Caco-2 (cell line): ENCODE measurements around the gene ZNF275. TPM values are rescaled to one million over a fixed set of nuclear protein-coding genes. Genes with fewer than 3 reads are reported as not detected.

Source experiments
- BruUV-seq: library from RNA; stranded (reverse); fragments of 400-500 nt; replicated peaks from 2 replicates; lab custom pipeline; 2021; lab: Mats Ljungman, UMichigan
- CTCF ChIA-PET: fragments of 300-600 bp; sonication (Branson Sonifier 250); formaldehyde crosslinking; loops from one replicate; lab custom pipeline; 2022; ENCODE audit warnings: antibody characterized with exemption; lab: Charles Lee
- POLR2A ChIA-PET: fragments of 300-600 bp; sonication (Branson Sonifier 250); formaldehyde crosslinking; loops from one replicate; lab custom pipeline; 2022; ENCODE audit warnings: antibody characterized with exemption; lab: Charles Lee
- DNase-seq, 2 experiments: peaks; one replicate each; pipeline versions ENCODE4 v3.0.0 to v3.0.0-alpha.2; 2020 to 2022
- H3K27me3 ChIP-seq: replicated peaks from 2 replicates; pipeline ENCODE4 v1.6.0; 2011; ENCODE audit warnings: low read length; ENCODE audit not compliant: control insufficient read depth, insufficient read depth
- H3K36me3 ChIP-seq: 2 replicates; pipeline ENCODE4 v1.5.1; 2011; ENCODE audit warnings: low read length; ENCODE audit not compliant: control insufficient read depth, insufficient read depth
- H3K4me1 ChIP-seq: fragments of 250-450 bp; sonication (Bioruptor Pico); 2 replicates; pipeline ENCODE4 v1.5.1; 2020; ENCODE audit warnings: mild to moderate bottlenecking
- H3K4me3 ChIP-seq: 2 replicates; pipeline ENCODE4 v1.5.1; 2011; ENCODE audit warnings: low read depth, mild to moderate bottlenecking, control low read depth, low read length
- H3K9me3 ChIP-seq: fragments of 250-450 bp; sonication (Bioruptor Pico); 2 replicates; pipeline ENCODE4 v1.5.1; 2020; ENCODE audit warnings: mild to moderate bottlenecking, moderate library complexity
- H3K27ac Mint-ChIP-seq: one replicate; pipeline ENCODE4 v1.8.0; 2022; ENCODE audit warnings: mixed read lengths; ENCODE audit not compliant: unreplicated experiment
- H3K27me3 Mint-ChIP-seq: one replicate; pipeline ENCODE4 v1.8.0; 2022; ENCODE audit warnings: mixed read lengths; ENCODE audit not compliant: insufficient read depth, unreplicated experiment
- H3K36me3 Mint-ChIP-seq: one replicate; pipeline ENCODE4 v1.8.0; 2022; ENCODE audit warnings: mild to moderate bottlenecking, mixed read lengths; ENCODE audit not compliant: insufficient read depth, unreplicated experiment
- H3K4me1 Mint-ChIP-seq: one replicate; pipeline ENCODE4 v1.8.0; 2022; ENCODE audit warnings: low read depth, mixed read lengths; ENCODE audit not compliant: unreplicated experiment
- H3K4me3 Mint-ChIP-seq: one replicate; pipeline ENCODE4 v1.8.0; 2022; ENCODE audit warnings: mild to moderate bottlenecking, moderate library complexity, mixed read lengths; ENCODE audit not compliant: unreplicated experiment
- H3K9me3 Mint-ChIP-seq: one replicate; pipeline ENCODE4 v1.8.0; 2022; ENCODE audit warnings: mixed read lengths; ENCODE audit not compliant: unreplicated experiment
- intact Hi-C: fragments of 100-400 bp; cut with micrococcal nuclease; formaldehyde crosslinking; loops from one replicate; pipeline ENCODE4 v1.10.0; 2022; ENCODE audit not compliant: unreplicated experiment
- total RNA-seq: library from RNA; stranded (reverse); gene quantifications from 2 replicates; pipeline ENCODE4 v1.2.3, GENCODE V29; 2022
- TF ChIP-seq, protein P1 (sequence below), 2 experiments: fragments of 200-600 bp in 1 of 2; IDR thresholded peaks; 1 replicate in 1 of 2; 2 replicates in 1 of 2; pipeline versions ENCODE4 v1.5.1 to v1.8.0; 2011 to 2022; ENCODE audit warnings: antibody characterized with exemption in 1 of 2, control low read depth in 1 of 2, inconsistent platforms in 1 of 2, low read depth in 1 of 2, low read length in 1 of 2, mild to moderate bottlenecking in 1 of 2, moderate library complexity in 1 of 2; ENCODE audit not compliant: insufficient read depth in 1 of 2, severe bottlenecking in 1 of 2, unreplicated experiment in 1 of 2

Gene ZNF275
- total RNA-seq, 1 experiment from 2014 or later = 5.6 TPM

DNA sequence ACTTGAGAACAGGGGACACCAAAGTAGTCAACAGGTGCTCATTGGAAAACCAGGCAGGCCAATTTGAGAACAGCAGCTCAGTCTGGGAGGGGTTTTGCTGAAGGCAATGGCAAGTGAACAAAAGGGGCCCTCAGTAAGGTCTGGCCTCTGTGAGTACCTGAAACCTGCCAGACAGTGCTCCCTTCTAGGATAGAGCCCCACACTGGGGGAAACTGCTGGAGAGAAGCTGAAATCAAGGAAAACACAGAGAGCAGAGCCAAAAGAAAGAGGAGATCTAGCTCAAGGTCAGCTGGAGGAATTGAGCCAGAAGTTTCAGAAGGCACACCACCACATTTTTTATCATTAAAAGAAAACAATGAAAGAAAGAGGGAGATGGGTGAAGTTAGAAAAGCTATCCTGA is 39.0 kb downstream of the ZNF275 start:
- CTCF ChIA-PET = interaction anchor here (0.6 kb wide), 1 partner anchor 431 kb away, joined by 4 read pairs; no protein-coding TSS in a partner anchor
- intact Hi-C loops = no loop called here
- Histone ChIP-seq H3K36me3 (no peaks in the 10 kb centered on the region), H3K4me3 (no peak overlapping the region), H3K9me3 (no peaks in the 10 kb centered on the region), H3K4me1 (no peaks in the 10 kb centered on the region), H3K27me3 (no peaks in the 10 kb centered on the region)
- BruUV-seq = no TSS peak
- TF ChIP-seq, protein P1, sequence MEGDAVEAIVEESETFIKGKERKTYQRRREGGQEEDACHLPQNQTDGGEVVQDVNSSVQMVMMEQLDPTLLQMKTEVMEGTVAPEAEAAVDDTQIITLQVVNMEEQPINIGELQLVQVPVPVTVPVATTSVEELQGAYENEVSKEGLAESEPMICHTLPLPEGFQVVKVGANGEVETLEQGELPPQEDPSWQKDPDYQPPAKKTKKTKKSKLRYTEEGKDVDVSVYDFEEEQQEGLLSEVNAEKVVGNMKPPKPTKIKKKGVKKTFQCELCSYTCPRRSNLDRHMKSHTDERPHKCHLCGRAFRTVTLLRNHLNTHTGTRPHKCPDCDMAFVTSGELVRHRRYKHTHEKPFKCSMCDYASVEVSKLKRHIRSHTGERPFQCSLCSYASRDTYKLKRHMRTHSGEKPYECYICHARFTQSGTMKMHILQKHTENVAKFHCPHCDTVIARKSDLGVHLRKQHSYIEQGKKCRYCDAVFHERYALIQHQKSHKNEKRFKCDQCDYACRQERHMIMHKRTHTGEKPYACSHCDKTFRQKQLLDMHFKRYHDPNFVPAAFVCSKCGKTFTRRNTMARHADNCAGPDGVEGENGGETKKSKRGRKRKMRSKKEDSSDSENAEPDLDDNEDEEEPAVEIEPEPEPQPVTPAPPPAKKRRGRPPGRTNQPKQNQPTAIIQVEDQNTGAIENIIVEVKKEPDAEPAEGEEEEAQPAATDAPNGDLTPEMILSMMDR (IDR thresholded peaks at IDR 0.05; ENCODE audit: insufficient read depth in 1 of 2, low read depth in 1 of 2, low read length in 1 of 2, severe bottlenecking in 1 of 2, unreplicated experiment in 1 of 2) = no peak
- POLR2A ChIA-PET = no interaction called here
- DNase-seq = no peak
- no peak overlapping the region for H3K4me3 Mint-ChIP-seq
- H3K4me1 Mint-ChIP-seq = no peaks in the 10 kb centered on the region
- H3K36me3 Mint-ChIP-seq = no peaks in the 10 kb centered on the region
- H3K9me3 Mint-ChIP-seq = no peaks in the 10 kb centered on the region
- H3K27me3 Mint-ChIP-seq = peaks cover 10% of the 10 kb centered on the region
- H3K27ac Mint-ChIP-seq = no peak overlapping the region

GRCh38 chrX:153374426-153374825 is 40.5 kb downstream of the ZNF275 start:
- CTCF ChIA-PET = no interaction called here
- Histone ChIP-seq H3K4me3 (no peak overlapping the region), H3K36me3 (no peaks in the 10 kb centered on the region), H3K4me1 (no peaks in the 10 kb centered on the region), H3K9me3 (no peaks in the 10 kb centered on the region), H3K27me3 (no peaks in the 10 kb centered on the region)
- Mint-ChIP-seq H3K36me3 (no peaks in the 10 kb centered on the region), H3K27ac (no peak overlapping the region), H3K4me1 (no peaks in the 10 kb centered on the region), H3K4me3 (no peak overlapping the region), H3K27me3 (peaks cover 9% of the 10 kb centered on the region), H3K9me3 (no peaks in the 10 kb centered on the region)
- TF ChIP-seq, protein P1 (IDR thresholded peaks at IDR 0.05; ENCODE audit: insufficient read depth in 1 of 2, low read depth in 1 of 2, low read length in 1 of 2, severe bottlenecking in 1 of 2, unreplicated experiment in 1 of 2) = no peak
- BruUV-seq = no TSS peak
- no peak for DNase-seq
- intact Hi-C loops = no loop called here
- POLR2A ChIA-PET = no interaction called here

DNA sequence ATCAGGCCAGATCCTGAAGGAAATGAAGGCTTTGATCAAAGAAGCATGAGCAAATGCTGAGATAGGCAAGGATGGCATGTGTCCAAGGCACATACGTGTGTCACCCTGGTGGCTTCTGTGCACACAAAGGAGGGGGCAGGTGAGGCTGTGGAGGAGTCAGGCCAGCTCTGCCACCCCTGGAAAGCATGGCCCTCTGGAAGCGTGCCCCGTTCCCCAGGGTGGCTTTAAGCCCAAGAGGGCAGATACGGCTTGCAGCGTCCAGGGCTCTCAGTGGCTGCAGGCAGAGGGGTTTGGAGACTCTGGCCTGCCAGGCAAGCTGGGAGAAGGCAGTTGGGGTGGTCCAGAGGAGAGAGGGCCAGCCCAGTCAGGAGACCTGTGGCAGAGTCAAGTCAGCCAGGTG is 41.6 kb downstream of the ZNF275 start:
- Histone ChIP-seq H3K4me1 (no peaks in the 10 kb centered on the region), H3K27me3 (no peaks in the 10 kb centered on the region), H3K36me3 (no peaks in the 10 kb centered on the region), H3K4me3 (no peak overlapping the region), H3K9me3 (no peaks in the 10 kb centered on the region)
- intact Hi-C loops = no loop called here
- ChIA-PET CTCF (no interaction called here), POLR2A (no interaction called here)
- no peak overlapping the region for H3K4me3 Mint-ChIP-seq
- no peaks in the 10 kb centered on the region for H3K36me3 Mint-ChIP-seq
- peaks cover 7% of the 10 kb centered on the region for H3K27me3 Mint-ChIP-seq
- TF ChIP-seq, protein P1 (IDR thresholded peaks at IDR 0.05; ENCODE audit: insufficient read depth in 1 of 2, low read depth in 1 of 2, low read length in 1 of 2, severe bottlenecking in 1 of 2, unreplicated experiment in 1 of 2) = no peak
- no peaks in the 10 kb centered on the region for H3K9me3 Mint-ChIP-seq
- H3K4me1 Mint-ChIP-seq = no peaks in the 10 kb centered on the region
- no peak for DNase-seq
- no TSS peak for BruUV-seq
- no peak overlapping the region for H3K27ac Mint-ChIP-seq
